K562 treated with DMSO at 1 percent for 12 hours (cell line): ENCODE measurements around the gene NAA40. TPM values are rescaled to one million over a fixed set of nuclear protein-coding genes. Genes with fewer than 3 reads are reported as not detected.

Experiments used
- total RNA-seq: library from RNA; unstranded; fragments of 300-600 nt; gene quantifications from 2 replicates; pipeline ENCODE4 v1.2.3, GENCODE V29; 2022; ENCODE audit not compliant: insufficient read depth

Gene NAA40
- total RNA-seq, result 14.9 and 29.3 TPM in 2 replicates

GRCh38 chr11:63938479-63939396 lies at the start of gene NAA40:
Gene NAA40 (plus strand): TSS chr11:63939002. CDS start chr11:63939097, 95 bp downstream.

GRCh38 chr11:63916837-63917691 lies 21.7 kb upstream of the NAA40 start, which contains the start of gene RCOR2:
Gene RCOR2 (minus strand): TSS chr11:63917164. CDS start chr11:63916456, 708 bp downstream.

GRCh38 chr11:63974259-63975143 lies 35.7 kb downstream of the NAA40 start, which contains the start of gene COX8A:
Gene COX8A (plus strand): TSS chr11:63974620. CDS start chr11:63974681, 61 bp downstream.

GRCh38 chr11:63986156-63986931 lies 47.5 kb downstream of the NAA40 start, which contains the start of gene OTUB1:
Gene OTUB1 (plus strand): TSS chr11:63986438. CDS start chr11:63986457, 19 bp downstream.

Other genes starting within 250 kb of the NAA40 start
- 3.4 and 9.6 TPM in 2 replicates for gene ZFTA, start 170.2 kb upstream of the NAA40 start, total RNA-seq
- gene SPINDOC, start 125.5 kb upstream of the NAA40 start, total RNA-seq, result 43.0 and 45.8 TPM in 2 replicates
- 19.8 and 46.4 TPM in 2 replicates for gene MARK2, start 99.9 kb upstream of the NAA40 start, total RNA-seq
- gene RCOR2, start 21.8 kb upstream of the NAA40 start, total RNA-seq, result 4.0 and 4.8 TPM in 2 replicates
- 917 and 1,301 TPM in 2 replicates for gene COX8A, start 35.6 kb downstream of the NAA40 start, total RNA-seq
- gene OTUB1, start 47.4 kb downstream of the NAA40 start, total RNA-seq, result 78.6 and 88.4 TPM in 2 replicates
- gene FLRT1, start 96.9 kb downstream of the NAA40 start, total RNA-seq, result 0.68 TPM in 1 of 2 replicates, not detected in the other
- gene MACROD1, start 227.1 kb downstream of the NAA40 start, total RNA-seq, result 69.0 and 104 TPM in 2 replicates
- 202 and 282 TPM in 2 replicates for gene STIP1, start 247.2 kb downstream of the NAA40 start, total RNA-seq